GM23338 (cell line): ENCODE results near the gene SLC2A13. TPM values are rescaled to one million over a fixed set of nuclear protein-coding genes. Genes with fewer than 3 reads are reported as not detected.

Experiments used
- ATAC-seq: fragments of 200-7000 bp; cut with Tn5 transposase; 3 replicates; pipeline ENCODE4 v1.9.1; 2020
- DNase-seq: peaks from one replicate; pipeline ENCODE4 v3.0.0-alpha.2; 2015; ENCODE audit warnings: low spot score
- H2AFZ ChIP-seq: fragments of 200-600 bp; sonication (generic); 2 replicates; pipeline ENCODE4 v1.8.0; 2016; ENCODE audit warnings: antibody characterized with exemption, mild to moderate bottlenecking, moderate library complexity
- H3F3A ChIP-seq: fragments of 200-600 bp; sonication (generic); replicated peaks from 2 replicates; pipeline ENCODE4 v1.8.0; 2017; ENCODE audit warnings: antibody characterized with exemption, mixed run types, low read depth
- H3K27ac ChIP-seq: fragments of 200-600 bp; sonication (generic); 2 replicates; pipeline ENCODE4 v1.6.1; 2016; ENCODE audit warnings: low read depth
- H3K27me3 ChIP-seq: fragments of 200-600 bp; sonication (generic); 2 replicates; pipeline ENCODE4 v1.8.0; 2016; ENCODE audit warnings: mild to moderate bottlenecking, mixed run types, moderate library complexity; ENCODE audit not compliant: insufficient read depth
- H3K36me3 ChIP-seq: fragments of 200-600 bp; sonication (generic); 2 replicates; pipeline ENCODE4 v1.8.0; 2016; ENCODE audit warnings: mild to moderate bottlenecking; ENCODE audit not compliant: insufficient read depth
- H3K4me1 ChIP-seq: fragments of 200-600 bp; sonication (generic); 2 replicates; pipeline ENCODE4 v1.8.0; 2016; ENCODE audit warnings: mild to moderate bottlenecking, moderate library complexity; ENCODE audit not compliant: insufficient read depth
- H3K4me2 ChIP-seq: fragments of 200-600 bp; sonication (generic); 2 replicates; pipeline ENCODE4 v1.7.1; 2017; ENCODE audit warnings: mixed run types
- H3K4me3 ChIP-seq: fragments of 200-600 bp; sonication (generic); 2 replicates; pipeline ENCODE4 v1.6.1; 2016; ENCODE audit warnings: mixed run types
- H3K79me2 ChIP-seq: fragments of 200-600 bp; sonication (generic); replicated peaks from 2 replicates; pipeline ENCODE4 v1.8.0; 2017; ENCODE audit warnings: mild to moderate bottlenecking; ENCODE audit not compliant: insufficient read depth
- H3K9me2 ChIP-seq: fragments of 200-600 bp; sonication (generic); 2 replicates; pipeline ENCODE4 v1.8.0; 2017; ENCODE audit not compliant: insufficient read depth
- H4K20me1 ChIP-seq: fragments of 200-600 bp; sonication (generic); replicated peaks from 2 replicates; pipeline ENCODE4 v1.8.0; 2017; ENCODE audit warnings: mild to moderate bottlenecking; ENCODE audit not compliant: insufficient read depth
- H3K27ac Mint-ChIP-seq: 2 replicates; pipeline ENCODE4 v1.8.0; 2020; ENCODE audit warnings: inconsistent platforms, mild to moderate bottlenecking, moderate library complexity, mixed read lengths
- H3K27me3 Mint-ChIP-seq: 3 replicates; pipeline ENCODE4 v1.8.0; 2022; ENCODE audit warnings: low read depth, mild to moderate bottlenecking, moderate library complexity, mixed read lengths, inconsistent platforms; ENCODE audit not compliant: insufficient read depth, poor library complexity
- H3K36me3 Mint-ChIP-seq: 3 replicates; pipeline ENCODE4 v1.8.0; 2021; ENCODE audit warnings: low read depth, mild to moderate bottlenecking, inconsistent platforms, moderate library complexity, mixed read lengths
- H3K4me1 Mint-ChIP-seq: 3 replicates; pipeline ENCODE4 v1.8.0; 2020; ENCODE audit warnings: mild to moderate bottlenecking, inconsistent platforms, mixed read lengths
- H3K4me3 Mint-ChIP-seq: 3 replicates; pipeline ENCODE4 v1.8.0; 2021; ENCODE audit warnings: moderate library complexity, mild to moderate bottlenecking, inconsistent platforms, mixed read lengths
- H3K9me3 Mint-ChIP-seq: 3 replicates; pipeline ENCODE4 v1.8.0; 2020; ENCODE audit warnings: moderate library complexity, mild to moderate bottlenecking, inconsistent platforms, mixed read lengths
- CREB1 ChIP-seq: fragments of 250-450 bp; sonication (Bioruptor Pico); IDR thresholded peaks from 2 replicates; pipeline ENCODE4 v1.5.0; 2020; ENCODE audit warnings: low read depth, mild to moderate bottlenecking, moderate library complexity
- ETS1 ChIP-seq: IDR thresholded peaks from 2 replicates; pipeline ENCODE4 v1.6.1; 2016; ENCODE audit warnings: antibody characterized with exemption
- EZH2 ChIP-seq: fragments of 200-600 bp; sonication (generic); IDR thresholded peaks from one replicate; pipeline ENCODE4 v1.8.0; 2017; ENCODE audit warnings: antibody characterized with exemption, mild to moderate bottlenecking, low read depth; ENCODE audit not compliant: unreplicated experiment
- JUNB ChIP-seq: IDR thresholded peaks from one replicate; pipeline ENCODE4 v1.6.1; 2016; ENCODE audit warnings: antibody characterized with exemption; ENCODE audit not compliant: unreplicated experiment
- NANOG ChIP-seq: IDR thresholded peaks from 2 replicates; pipeline ENCODE4 v1.6.1; 2016; ENCODE audit warnings: antibody characterized with exemption, borderline replicate concordance
- POLR2AphosphoS5 ChIP-seq: IDR thresholded peaks from 2 replicates; pipeline ENCODE4 v1.6.1; 2016; ENCODE audit warnings: antibody characterized with exemption, low read depth
- REST ChIP-seq: IDR thresholded peaks from one replicate; pipeline ENCODE4 v1.6.1; 2018; ENCODE audit warnings: antibody characterized with exemption; ENCODE audit not compliant: unreplicated experiment
- STAT1 ChIP-seq: IDR thresholded peaks from one replicate; pipeline ENCODE4 v1.6.1; 2016; ENCODE audit warnings: antibody characterized with exemption; ENCODE audit not compliant: unreplicated experiment
- ZNF114 ChIP-seq: fragments of 250-450 bp; sonication (Bioruptor Pico); IDR thresholded peaks from 2 replicates; pipeline ENCODE4 v1.5.0; 2020; ENCODE audit warnings: mild to moderate bottlenecking, moderate library complexity
- ZNF331 ChIP-seq: fragments of 250-450 bp; sonication (Bioruptor Pico); IDR thresholded peaks from 2 replicates; pipeline ENCODE4 v1.5.0; 2020; ENCODE audit warnings: low read depth, mild to moderate bottlenecking, moderate library complexity
- polyA plus RNA-seq: library from polyadenylated mRNA; unstranded; fragments of >200 nt; fragmentation: Nextera tagmentation; extraction: Ambion mirVana; gene quantifications from 2 replicates; pipeline ENCODE4 v1.2.1, GENCODE V29; 2016
- total RNA-seq: library from RNA; depleted of rRNA; stranded (reverse); fragments of >200 nt; shearing (Covaris generic); gene quantifications from 2 replicates; pipeline ENCODE4 v1.2.3, GENCODE V29; 2014
- TF ChIP-seq, protein P1 (sequence below), 2 experiments: fragments of 200-600 bp in 1 of 2; sonication (generic) in 1 of 2; conservative IDR thresholded peaks; 2 replicates each; pipeline versions ENCODE4 v1.5.1 to v1.6.1; 2016 to 2017; ENCODE audit warnings: antibody characterized with exemption in 2 of 2, low read depth in 2 of 2, mild to moderate bottlenecking in 2 of 2, moderate library complexity in 1 of 2

The SLC2A13 gene
- total and polyA plus RNA-seq, 2 experiments from 2014 or later: 6.8 to 22.7 TPM

DNA sequence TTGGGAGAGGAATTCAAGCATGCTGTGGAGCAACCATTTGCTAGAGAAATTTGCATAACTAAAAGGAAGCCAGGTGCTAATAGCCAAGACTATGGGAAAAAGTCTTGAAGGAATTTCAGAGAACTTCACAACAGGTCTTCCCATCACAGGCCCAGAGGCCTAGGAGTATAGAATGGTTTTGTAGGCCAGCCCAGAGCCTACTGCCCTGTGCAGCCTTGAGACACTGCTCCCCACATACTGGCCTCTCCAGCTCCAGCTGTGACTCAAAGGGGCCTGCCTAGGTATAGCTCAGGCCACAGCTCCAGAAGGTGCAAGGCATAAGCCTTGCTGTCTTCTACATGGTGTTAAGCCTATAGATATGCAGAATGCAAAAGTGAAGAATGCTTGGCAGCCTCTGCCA lies 227.1 kb downstream of the SLC2A13 start:
- Histone ChIP-seq H3K27ac (no peak overlapping the region), H3K4me2 (no peak overlapping the region), H3F3A (no peaks in the 10 kb centered on the region), H3K9me2 (peaks cover 9% of the 10 kb centered on the region; the same call in 1 of the 2 replicates), H3K4me3 (no peak overlapping the region), H3K27me3 (no peaks in the 10 kb centered on the region), H3K36me3 (peaks cover 6% of the 10 kb centered on the region; the same call in 1 of the 2 replicates), H3K79me2 (no peaks in the 10 kb centered on the region), H4K20me1 (no peaks in the 10 kb centered on the region), H2AFZ (no peak overlapping the region), H3K4me1 (peaks cover 6% of the 10 kb centered on the region; the same call in 1 of the 2 replicates)
- Mint-ChIP-seq H3K4me3 (no peak overlapping the region), H3K4me1 (peaks cover 13% of the 10 kb centered on the region), H3K27ac (no peak overlapping the region), H3K9me3 (peaks cover 34% of the 10 kb centered on the region), H3K27me3 (no peaks in the 10 kb centered on the region), H3K36me3 (peaks cover 38% of the 10 kb centered on the region)
- no peak for TF ChIP-seq EZH2
- TF ChIP-seq ETS1: no peak
- ATAC-seq: no peak
- DNase-seq: peak; percentile 32

- H3K4me2 ChIP-seq: no peak overlapping the region
- Mint-ChIP-seq H3K4me3 (no peak overlapping the region), H3K27ac (no peak overlapping the region; the same call in 1 of the 2 replicates)
Measured at GRCh38 chr12:39875721-39876120, 230.2 kb downstream of the SLC2A13 start.

GRCh38 chr12:39874785-39875184 lies 231.1 kb downstream of the SLC2A13 start:
- Histone ChIP-seq H3K9me2 (no peaks in the 10 kb centered on the region; the same call in 1 of the 2 replicates), H3K36me3 (peaks cover 6% of the 10 kb centered on the region; the same call in 1 of the 2 replicates), H3K27ac (no peak overlapping the region), H2AFZ (no peak overlapping the region), H4K20me1 (no peaks in the 10 kb centered on the region), H3K27me3 (no peaks in the 10 kb centered on the region), H3K4me3 (no peak overlapping the region), H3K4me1 (peaks cover 6% of the 10 kb centered on the region; the same call in 1 of the 2 replicates), H3F3A (no peaks in the 10 kb centered on the region), H3K79me2 (no peaks in the 10 kb centered on the region), H3K4me2 (no peak overlapping the region)
- Mint-ChIP-seq H3K27ac (no peak overlapping the region), H3K9me3 (peaks cover 26% of the 10 kb centered on the region), H3K4me3 (no peak overlapping the region), H3K27me3 (no peaks in the 10 kb centered on the region), H3K4me1 (peaks cover 13% of the 10 kb centered on the region), H3K36me3 (peaks cover 28% of the 10 kb centered on the region)
- DNase-seq (no peak), ATAC-seq (no peak)
- TF ChIP-seq, protein P1, sequence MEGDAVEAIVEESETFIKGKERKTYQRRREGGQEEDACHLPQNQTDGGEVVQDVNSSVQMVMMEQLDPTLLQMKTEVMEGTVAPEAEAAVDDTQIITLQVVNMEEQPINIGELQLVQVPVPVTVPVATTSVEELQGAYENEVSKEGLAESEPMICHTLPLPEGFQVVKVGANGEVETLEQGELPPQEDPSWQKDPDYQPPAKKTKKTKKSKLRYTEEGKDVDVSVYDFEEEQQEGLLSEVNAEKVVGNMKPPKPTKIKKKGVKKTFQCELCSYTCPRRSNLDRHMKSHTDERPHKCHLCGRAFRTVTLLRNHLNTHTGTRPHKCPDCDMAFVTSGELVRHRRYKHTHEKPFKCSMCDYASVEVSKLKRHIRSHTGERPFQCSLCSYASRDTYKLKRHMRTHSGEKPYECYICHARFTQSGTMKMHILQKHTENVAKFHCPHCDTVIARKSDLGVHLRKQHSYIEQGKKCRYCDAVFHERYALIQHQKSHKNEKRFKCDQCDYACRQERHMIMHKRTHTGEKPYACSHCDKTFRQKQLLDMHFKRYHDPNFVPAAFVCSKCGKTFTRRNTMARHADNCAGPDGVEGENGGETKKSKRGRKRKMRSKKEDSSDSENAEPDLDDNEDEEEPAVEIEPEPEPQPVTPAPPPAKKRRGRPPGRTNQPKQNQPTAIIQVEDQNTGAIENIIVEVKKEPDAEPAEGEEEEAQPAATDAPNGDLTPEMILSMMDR (conservative IDR thresholded peaks at IDR 0.05; ENCODE audit: low read depth in 2 of 2): no peak
- TF ChIP-seq STAT1 (no peak), NANOG (no peak), REST (no peak), EZH2 (no peak), POLR2AphosphoS5 (no peak), ZNF331 (no peak), JUNB (no peak)

More at GRCh38 chr12:39875721-39876120, 230.2 kb downstream of the SLC2A13 start:
- Histone ChIP-seq H3K9me2 (peaks cover 2% of the 10 kb centered on the region; the same call in 1 of the 2 replicates), H3K4me1 (peaks cover 6% of the 10 kb centered on the region; the same call in 1 of the 2 replicates), H3K27ac (no peak overlapping the region), H2AFZ (no peak overlapping the region), H3K27me3 (no peaks in the 10 kb centered on the region), H3K4me3 (no peak overlapping the region), H3K79me2 (no peaks in the 10 kb centered on the region), H4K20me1 (no peaks in the 10 kb centered on the region), H3F3A (no peaks in the 10 kb centered on the region), H3K36me3 (peaks cover 6% of the 10 kb centered on the region; the same call in 1 of the 2 replicates)
- no peak for TF ChIP-seq ZNF114 (CRISPR knock-in tag)
- TF ChIP-seq EZH2: no peak
- TF ChIP-seq CREB1 (CRISPR knock-in tag): no peak
- no peak for TF ChIP-seq STAT1
- TF ChIP-seq ETS1: no peak
- Mint-ChIP-seq H3K9me3 (peaks cover 33% of the 10 kb centered on the region), H3K4me1 (peaks cover 13% of the 10 kb centered on the region), H3K36me3 (peaks cover 33% of the 10 kb centered on the region), H3K27me3 (no peaks in the 10 kb centered on the region)
- no peak for DNase-seq
- no peak for ATAC-seq
